ENCODE results near the gene RGCC. TPM values are rescaled to one million over a fixed set of nuclear protein-coding genes. Genes with fewer than 3 reads are reported as not detected.

The RGCC gene
- total and polyA plus RNA-seq, 8 donors, result 4.6 to 58.3 (median 28.7) TPM

GRCh38 chr13:41455725-41456419 lies 1.5 kb upstream of the RGCC start:
- TF ChIP-seq POLR2A (IDR thresholded peaks at IDR 0.05), result no peak
- TF ChIP-seq POLR2AphosphoS5 (IDR thresholded peaks at IDR 0.05), result no peak
- DNase-seq, result no peak
- WGBS, 5 donors, result 58 to 62% (median 61%) methylated on average over 18 to 19 of the region's 19 CpGs
- intact Hi-C loops (cut with DNase I; ENCODE audit: low total_unique reads), result no loop called here
- Histone ChIP-seq H3K27me3 (peaks cover 0 to 51% (median 27%) of the 10 kb centered on the region in 3 donors), H3K9me3 (no peaks in the 10 kb centered on the region), H3K4me1 (peaks cover 8 to 32% (median 27%) of the 10 kb centered on the region in 4 donors), H3K27ac (no peak overlapping the region), H3K36me3 (no peaks in the 10 kb centered on the region), H3K4me3 (no peak overlapping the region)

GRCh38 chr13:41457589-41458186 lies 338 bp downstream of the RGCC start:
- no peak for TF ChIP-seq POLR2AphosphoS5 (IDR thresholded peaks at IDR 0.05)
- no peak for TF ChIP-seq CTCF (IDR thresholded peaks at IDR 0.05)
- TF ChIP-seq POLR2A (IDR thresholded peaks at IDR 0.05), result no peak
- TF ChIP-seq EP300 (IDR thresholded peaks at IDR 0.05), result no peak
- intact Hi-C loops (cut with DNase I; ENCODE audit: low total_unique reads), result no loop called here
- peaks cover 8 to 34% (median 27%) of the 10 kb centered on the region in 4 donors for H3K4me1 ChIP-seq
- peaks cover 0 to 4% (median 0%) of the 10 kb centered on the region in 4 donors for H3K36me3 ChIP-seq
- no peaks in the 10 kb centered on the region for H3K9me3 ChIP-seq
- 0 to 2% (median 1%) methylated on average over 22 to 56 of the region's 56 CpGs for WGBS, 5 donors
- peak in 1 of 2 donors; percentile 52 for DNase-seq
- peak overlapping the region; percentile 51 to 91 (median 68) for H3K4me3 ChIP-seq
- peak overlapping the region; percentile 52 to 75 (median 70) for H3K27ac ChIP-seq
- peaks cover 0 to 64% (median 27%) of the 10 kb centered on the region in 3 donors for H3K27me3 ChIP-seq

- intact Hi-C loops (cut with DNase I; ENCODE audit: low total_unique reads), result no loop called here
These were observed 924 bp downstream of the RGCC start for GRCh38 chr13:41458187-41458760.

GRCh38 chr13:41458761-41459431 lies 1.5 kb downstream of the RGCC start:
- Histone ChIP-seq H3K27ac (peak overlapping the region; percentile 52 to 75 (median 70)), H3K27me3 (peaks cover 0 to 67% (median 27%) of the 10 kb centered on the region in 3 donors), H3K9me3 (no peaks in the 10 kb centered on the region), H3K4me3 (peak overlapping the region; percentile 51 to 91 (median 68)), H3K4me1 (peaks cover 8 to 46% (median 31%) of the 10 kb centered on the region in 4 donors), H3K36me3 (peaks cover 0 to 4% (median 0%) of the 10 kb centered on the region in 4 donors)
- intact Hi-C loops (cut with DNase I; ENCODE audit: low total_unique reads), result no loop called here
- 26 to 43% (median 40%) methylated on average over 4 of the region's 4 CpGs for WGBS, 5 donors
- DNase-seq, result peak; percentile 46 to 79
- TF ChIP-seq POLR2AphosphoS5 (IDR thresholded peaks at IDR 0.05) (no peak), POLR2A (IDR thresholded peaks at IDR 0.05) (no peak), EP300 (IDR thresholded peaks at IDR 0.05) (no peak), CTCF (IDR thresholded peaks at IDR 0.05) (peak in 5 of 7 experiments; percentile 27 to 57 (median 38))

More at GRCh38 chr13:41458187-41458760, 924 bp downstream of the RGCC start:
- WGBS, 5 donors, result 1 to 9% (median 2%) methylated on average over 10 to 50 of the region's 50 CpGs
- Histone ChIP-seq H3K9me3 (no peaks in the 10 kb centered on the region), H3K4me3 (peak overlapping the region; percentile 51 to 91 (median 68)), H3K36me3 (peaks cover 0 to 4% (median 0%) of the 10 kb centered on the region in 4 donors), H3K27me3 (peaks cover 0 to 64% (median 27%) of the 10 kb centered on the region in 3 donors), H3K4me1 (peaks cover 8 to 39% (median 27%) of the 10 kb centered on the region in 4 donors), H3K27ac (peak overlapping the region; percentile 52 to 75 (median 70))
- peak; percentile 53 to 76 for DNase-seq
- no peak for TF ChIP-seq EP300 (IDR thresholded peaks at IDR 0.05)

Data from stomach (tissue), 9 donors.